OCI-LY7 (cell line): ENCODE data around the gene RBBP8NL. TPM values are rescaled to one million over a fixed set of nuclear protein-coding genes. Genes with fewer than 3 reads are reported as not detected.

ENCODE experiments used
- BruUV-seq: library from RNA; stranded (reverse); fragments of 400-500 nt; replicated peaks from 2 replicates; lab custom pipeline; 2021; lab: Mats Ljungman, UMichigan
- CTCF ChIA-PET: fragments of 300-600 bp; sonication (Branson Sonifier 250); formaldehyde crosslinking; loops from one replicate; lab custom pipeline; 2022; ENCODE audit warnings: antibody characterized with exemption; ENCODE audit not compliant: unreplicated experiment; lab: Charles Lee
- POLR2A ChIA-PET: fragments of 300-600 bp; sonication (Branson Sonifier 250); formaldehyde crosslinking; loops from one replicate; lab custom pipeline; 2022; ENCODE audit warnings: antibody characterized with exemption; lab: Charles Lee
- DNase-seq: peaks from one replicate; pipeline ENCODE4 v3.0.0-alpha.2; 2015; ENCODE audit warnings: low spot score
- H2AFZ ChIP-seq: fragments of 200-600 bp; sonication (generic), shearing (Covaris generic); 2 replicates; pipeline ENCODE4 v1.6.1; 2014; ENCODE audit warnings: mild to moderate bottlenecking, antibody characterized with exemption, low read length, moderate library complexity
- H3K27ac ChIP-seq: fragments of 200-600 bp; sonication (generic); 2 replicates; pipeline ENCODE4 v1.5.1; 2014; ENCODE audit warnings: mixed run types, low read depth, mild to moderate bottlenecking, moderate library complexity, low read length, inconsistent platforms; ENCODE audit not compliant: poor library complexity, severe bottlenecking
- H3K36me3 ChIP-seq: fragments of 200-600 bp; sonication (generic); 2 replicates; pipeline ENCODE4 v1.6.1; 2014; ENCODE audit warnings: mild to moderate bottlenecking, antibody characterized with exemption, low read length, moderate library complexity, mixed read lengths; ENCODE audit not compliant: insufficient read depth
- H3K4me1 ChIP-seq: fragments of 200-600 bp; sonication (generic); 2 replicates; pipeline ENCODE4 v1.5.1; 2014; ENCODE audit warnings: mild to moderate bottlenecking, low read length; ENCODE audit not compliant: insufficient read depth, poor library complexity, severe bottlenecking
- H3K4me2 ChIP-seq: fragments of 200-600 bp; sonication (generic); 2 replicates; pipeline ENCODE4 v1.6.1; 2014; ENCODE audit warnings: mild to moderate bottlenecking, low read length
- H3K4me3 ChIP-seq: fragments of 200-600 bp; sonication (generic); 2 replicates; pipeline ENCODE4 v1.5.1; 2014; ENCODE audit warnings: mild to moderate bottlenecking, low read depth, low read length; ENCODE audit not compliant: poor library complexity, severe bottlenecking
- H3K79me2 ChIP-seq: fragments of 200-600 bp; sonication (generic); 2 replicates; pipeline ENCODE4 v1.6.1; 2016; ENCODE audit warnings: low read depth, mild to moderate bottlenecking, low read length, moderate library complexity, mixed read lengths; ENCODE audit not compliant: insufficient read depth
- H3K9me2 ChIP-seq: fragments of 200-600 bp; sonication (generic); 2 replicates; pipeline ENCODE4 v1.6.1; 2016; ENCODE audit warnings: mild to moderate bottlenecking, low read length, mixed read lengths; ENCODE audit not compliant: insufficient read depth
- H3K9me3 ChIP-seq: fragments of 200-600 bp; sonication (generic); 2 replicates; pipeline ENCODE4 v1.6.1; 2014; ENCODE audit warnings: mild to moderate bottlenecking, mixed run types, low read length, mixed read lengths
- H4K20me1 ChIP-seq: fragments of 200-600 bp; sonication (generic); 2 replicates; pipeline ENCODE4 v1.6.1; 2014; ENCODE audit warnings: mild to moderate bottlenecking, antibody characterized with exemption, low read length, moderate library complexity, mixed read lengths; ENCODE audit not compliant: insufficient read depth
- CTCF ChIP-seq: fragments of 200-600 bp; sonication (generic); conservative IDR thresholded peaks from 2 replicates; pipeline ENCODE4 v1.5.1; 2014; ENCODE audit warnings: mild to moderate bottlenecking, antibody characterized with exemption, low read length, moderate library complexity, mixed read lengths
- EZH2phosphoT487 ChIP-seq: fragments of 200-600 bp; sonication (generic); IDR thresholded peaks from 2 replicates; pipeline ENCODE4 v1.6.1; 2018; ENCODE audit warnings: low read depth, borderline replicate concordance, mild to moderate bottlenecking, mixed run types, antibody characterized with exemption, low read length, moderate library complexity, mixed read lengths
- intact Hi-C: fragments of 100-400 bp; cut with micrococcal nuclease; formaldehyde crosslinking; loops from one replicate; pipeline ENCODE4 v1.10.0; 2022; ENCODE audit not compliant: unreplicated experiment
- total RNA-seq, 2 experiments: library from RNA; depleted of rRNA in 1 of 2; stranded (reverse); fragments of >200 nt in 1 of 2; shearing (Covaris generic) in 1 of 2; gene quantifications; 2 replicates each; pipeline ENCODE4 v1.2.3, GENCODE V29; 2014 to 2022

Gene RBBP8NL
- total RNA-seq, 2 experiments from 2014 or later, result not detected

- no peaks in the 10 kb centered on the region for H3K36me3 ChIP-seq
- no TSS peak for BruUV-seq
- H3K4me2 ChIP-seq, result no peak overlapping the region
- H3K27ac ChIP-seq, result no peak overlapping the region
- intact Hi-C loops, result no loop called here
- H4K20me1 ChIP-seq, result no peaks in the 10 kb centered on the region
- ChIA-PET CTCF (no interaction called here), POLR2A (no interaction called here)
- no peaks in the 10 kb centered on the region for H3K9me3 ChIP-seq
- TF ChIP-seq CTCF (no peak), EZH2phosphoT487 (no peak)
- H3K4me3 ChIP-seq, result no peak overlapping the region
- H3K9me2 ChIP-seq, result no peaks in the 10 kb centered on the region
- DNase-seq, result peak; percentile 34
- no peaks in the 10 kb centered on the region for H3K4me1 ChIP-seq
- H2AFZ ChIP-seq, result no peak overlapping the region
- no peaks in the 10 kb centered on the region for H3K79me2 ChIP-seq
Measured at GRCh38 chr20:62439218-62439617, 11.9 kb upstream of the RBBP8NL start.

GRCh38 chr20:62437927-62438326 lies 10.6 kb upstream of the RBBP8NL start:
- intact Hi-C loops, result no loop called here
- no peaks in the 10 kb centered on the region for H3K79me2 ChIP-seq
- POLR2A ChIA-PET, result no interaction called here

GRCh38 chr20:62437496-62437895 lies 10.2 kb upstream of the RBBP8NL start:
- CTCF ChIA-PET, result no interaction called here
- no TSS peak for BruUV-seq
- POLR2A ChIA-PET, result no interaction called here

More at GRCh38 chr20:62437927-62438326, 10.6 kb upstream of the RBBP8NL start:
- Histone ChIP-seq H2AFZ (no peak overlapping the region), H3K27ac (no peak overlapping the region), H4K20me1 (no peaks in the 10 kb centered on the region), H3K36me3 (no peaks in the 10 kb centered on the region), H3K9me2 (no peaks in the 10 kb centered on the region), H3K4me2 (no peak overlapping the region), H3K4me3 (no peak overlapping the region), H3K4me1 (no peaks in the 10 kb centered on the region), H3K9me3 (no peaks in the 10 kb centered on the region)
- no peak for TF ChIP-seq EZH2phosphoT487
- TF ChIP-seq CTCF, result no peak
- BruUV-seq, result no TSS peak
- DNase-seq, result no peak
- CTCF ChIA-PET, result no interaction called here

More at GRCh38 chr20:62437496-62437895, 10.2 kb upstream of the RBBP8NL start:
- Histone ChIP-seq H3K9me3 (no peaks in the 10 kb centered on the region), H3K9me2 (no peaks in the 10 kb centered on the region), H2AFZ (no peak overlapping the region), H4K20me1 (no peaks in the 10 kb centered on the region), H3K4me3 (no peak overlapping the region), H3K27ac (no peak overlapping the region), H3K4me1 (no peaks in the 10 kb centered on the region), H3K36me3 (no peaks in the 10 kb centered on the region), H3K4me2 (no peak overlapping the region), H3K79me2 (no peaks in the 10 kb centered on the region)
- no peak for DNase-seq
- TF ChIP-seq CTCF (no peak), EZH2phosphoT487 (no peak)
- intact Hi-C loops, result no loop called here
